ENCODE measurements around the gene SERGEF.

SERGEF gene

GRCh38 chr11:17767301-17767885 lies 245.5 kb downstream of the SERGEF start:
- DNase-seq: no peak

- no peak for DNase-seq
Measured at GRCh38 chr11:17766590-17766989, 246.3 kb downstream of the SERGEF start.

GRCh38 chr11:17766073-17766359 lies 246.8 kb downstream of the SERGEF start:
- DNase-seq: no peak

GRCh38 chr11:17765356-17766072 lies 247.3 kb downstream of the SERGEF start:
- no peak for DNase-seq

- no peak for DNase-seq
Measured at GRCh38 chr11:17764446-17765218, 248.2 kb downstream of the SERGEF start.

GRCh38 chr11:17763703-17764102 lies 249.1 kb downstream of the SERGEF start:
- DNase-seq: no peak

GRCh38 chr11:17763244-17763643 lies 249.6 kb downstream of the SERGEF start:
- no peak for DNase-seq

GRCh38 chr11:17762309-17762974 lies 250.4 kb downstream of the SERGEF start:
- DNase-seq: no peak

- peak; percentile 3 for DNase-seq
Measured at GRCh38 chr11:17760102-17761029, 252.5 kb downstream of the SERGEF start.

GRCh38 chr11:17755891-17756290 lies 257.0 kb downstream of the SERGEF start:
- DNase-seq: no peak

GRCh38 chr11:17753641-17754040 lies 259.2 kb downstream of the SERGEF start:
- no peak for DNase-seq

- no peak for DNase-seq
Measured at GRCh38 chr11:17753153-17753552, 259.7 kb downstream of the SERGEF start.

- DNase-seq: no peak
Measured at GRCh38 chr11:17752144-17752543, 260.7 kb downstream of the SERGEF start.

GRCh38 chr11:17751558-17751957 lies 261.3 kb downstream of the SERGEF start:
- no peak for DNase-seq

GRCh38 chr11:17750801-17751165 lies 262.1 kb downstream of the SERGEF start:
- DNase-seq: no peak

- no peak for DNase-seq
Measured at GRCh38 chr11:17750013-17750800, 262.6 kb downstream of the SERGEF start.

GRCh38 chr11:17748761-17749721 lies 263.8 kb downstream of the SERGEF start:
- no peak for DNase-seq

GRCh38 chr11:17748044-17748443 lies 264.8 kb downstream of the SERGEF start:
- DNase-seq: no peak

GRCh38 chr11:17747131-17747955 lies 265.5 kb downstream of the SERGEF start:
- no peak for DNase-seq

GRCh38 chr11:17746096-17746495 lies 266.8 kb downstream of the SERGEF start:
- no peak for DNase-seq

Data from GDM1 (cell line).